K562 (cell line): Measurements from ENCODE around the gene DRC1. TPM values are rescaled to one million over a fixed set of nuclear protein-coding genes. Genes with fewer than 3 reads are reported as not detected.
A peak's percentile ranks its signal among the peaks of the same experiment; 100 is the strongest.

Source experiments
- BCOR ChIP-seq: fragments of 450-650 bp; IDR thresholded peaks from 2 replicates; pipeline ENCODE4 v1.6.1; 2016
- FIP1L1 ChIP-seq: fragments of 200-400 bp; formaldehyde crosslinking; IDR thresholded peaks from 2 replicates; pipeline ENCODE4 v1.6.1; 2018; ENCODE audit warnings: mild to moderate bottlenecking, low read depth, low read length; ENCODE audit not compliant: poor library complexity, severe bottlenecking
- HDGF ChIP-seq: fragments of 450-650 bp; IDR thresholded peaks from 2 replicates; pipeline ENCODE4 v1.6.1; 2016
- JUNB ChIP-seq: fragments of 450-650 bp; formaldehyde crosslinking; conservative IDR thresholded peaks from 2 replicates; pipeline ENCODE4 v1.4.0; 2020; ENCODE audit warnings: mild to moderate bottlenecking
- KAT8 ChIP-seq: fragments of 450-650 bp; IDR thresholded peaks from 2 replicates; pipeline ENCODE4 v1.6.1; 2016; ENCODE audit warnings: low read depth, mild to moderate bottlenecking
- SPI1 ChIP-seq: IDR thresholded peaks from 2 replicates; pipeline ENCODE4 v1.6.1; 2011; ENCODE audit warnings: low read depth, low read length, control low read depth, borderline replicate concordance
- TAF15 ChIP-seq: fragments of 200-400 bp; formaldehyde crosslinking; IDR thresholded peaks from 2 replicates; pipeline ENCODE4 v1.6.1; 2017; ENCODE audit warnings: mild to moderate bottlenecking, low read depth, low read length, moderate library complexity
- TRIM24 ChIP-seq, 2 experiments: fragments of 450-650 bp; IDR thresholded peaks; 2 replicates each; pipeline ENCODE4 v1.6.1; 2016
- ZNF830 ChIP-seq: fragments of 250-450 bp; sonication (Bioruptor Pico); IDR thresholded peaks from 2 replicates; pipeline ENCODE4 v1.5.0; 2021; ENCODE audit warnings: mild to moderate bottlenecking
- polyA plus RNA-seq, 8 experiments: library from polyadenylated mRNA; depleted of rRNA in 4 of 8; stranded (reverse) in 5 of 8; unstranded in 3 of 8; fragments of >200 nt; fragmentation: Nextera tagmentation in 2 of 8; fragmentation: Illumina TruSeq in 1 of 8; extraction: Ambion mirVana in 2 of 8; extraction: Trizol in 1 of 8; gene quantifications; 2 replicates each; pipeline versions ENCODE4 v1.2.1 to v1.2.3, GENCODE V29; 2011 to 2014; ENCODE audit warnings: inconsistent platforms in 1 of 8, missing spikeins in 1 of 8
- total RNA-seq, 7 experiments: library from RNA; depleted of rRNA in 6 of 7; stranded (reverse); fragments of >200 nt in 6 of 7; fragmentation: Illumina TruSeq in 2 of 7; extraction: Trizol in 2 of 7; gene quantifications; 2 replicates each; pipeline versions ENCODE4 v1.2.1 to v1.2.3, GENCODE V29; 2011 to 2021; ENCODE audit warnings: low replicate concordance in 1 of 7
- TF ChIP-seq, protein P1 (sequence below): fragments of 450-650 bp; formaldehyde crosslinking; IDR thresholded peaks from 2 replicates; pipeline ENCODE4 v1.4.0; 2022; ENCODE audit warnings: missing genetic modification characterization
- TF ChIP-seq, protein P2 (sequence below): fragments of 450-650 bp; formaldehyde crosslinking; IDR thresholded peaks from 2 replicates; pipeline ENCODE4 v1.4.0; 2020; ENCODE audit warnings: mild to moderate bottlenecking
- TF ChIP-seq, protein P3 (sequence below): IDR thresholded peaks from 2 replicates; pipeline ENCODE4 v1.6.1; 2012; ENCODE audit warnings: low read depth, low read length, improper control_type of control experiment, borderline replicate concordance
- TF ChIP-seq, protein P4 (sequence below): fragments of 250-450 bp; sonication (Bioruptor Pico); IDR thresholded peaks from 2 replicates; pipeline ENCODE4 v1.4.0; 2020

The DRC1 gene
- total and polyA plus RNA-seq, 9 of the 15 experiments (the other 6 are each of a cell fraction or from before 2014, with no cell fraction given), result 0.07 to 0.10 TPM; not detected in 7

DNA sequence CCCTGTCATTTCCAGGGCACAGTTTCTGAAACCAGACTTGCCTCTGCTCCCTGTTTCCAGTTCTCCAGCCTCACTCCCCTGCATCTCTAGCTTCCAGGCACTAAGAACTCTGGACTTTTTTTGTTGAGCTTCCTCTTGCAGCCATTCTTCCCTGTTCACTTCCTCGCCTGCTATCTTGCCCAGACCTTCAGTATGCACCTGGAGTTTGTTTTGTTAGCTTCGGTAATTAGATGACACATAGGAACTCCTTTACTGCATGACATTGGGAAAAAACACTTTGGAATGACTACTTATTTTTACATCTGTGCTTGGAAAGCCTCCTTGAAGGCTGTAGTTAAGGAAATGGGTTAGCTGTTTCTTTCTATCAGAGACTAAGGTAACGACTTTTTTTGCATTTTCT, 41.0 kb downstream of the DRC1 start (continued):
- TF ChIP-seq, protein P1, sequence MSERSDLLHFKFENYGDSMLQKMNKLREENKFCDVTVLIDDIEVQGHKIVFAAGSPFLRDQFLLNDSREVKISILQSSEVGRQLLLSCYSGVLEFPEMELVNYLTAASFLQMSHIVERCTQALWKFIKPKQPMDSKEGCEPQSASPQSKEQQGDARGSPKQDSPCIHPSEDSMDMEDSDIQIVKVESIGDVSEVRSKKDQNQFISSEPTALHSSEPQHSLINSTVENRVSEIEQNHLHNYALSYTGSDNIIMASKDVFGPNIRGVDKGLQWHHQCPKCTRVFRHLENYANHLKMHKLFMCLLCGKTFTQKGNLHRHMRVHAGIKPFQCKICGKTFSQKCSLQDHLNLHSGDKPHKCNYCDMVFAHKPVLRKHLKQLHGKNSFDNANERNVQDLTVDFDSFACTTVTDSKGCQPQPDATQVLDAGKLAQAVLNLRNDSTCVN, result no peak
- no peak for TF ChIP-seq TAF15
- TF ChIP-seq HDGF, result no peak
- no peak for TF ChIP-seq ZNF830
- TF ChIP-seq KAT8, result no peak
- TF ChIP-seq BCOR, result no peak
- TF ChIP-seq SPI1, result peak; percentile 73; the same call in 1 of the 2 replicates
- TF ChIP-seq TRIM24 (IDR thresholded peaks at IDR 0.05), result 0 out of 4 replicates have a peak, but pooled peaks have one; percentile 21 to 24
- TF ChIP-seq, protein P2, sequence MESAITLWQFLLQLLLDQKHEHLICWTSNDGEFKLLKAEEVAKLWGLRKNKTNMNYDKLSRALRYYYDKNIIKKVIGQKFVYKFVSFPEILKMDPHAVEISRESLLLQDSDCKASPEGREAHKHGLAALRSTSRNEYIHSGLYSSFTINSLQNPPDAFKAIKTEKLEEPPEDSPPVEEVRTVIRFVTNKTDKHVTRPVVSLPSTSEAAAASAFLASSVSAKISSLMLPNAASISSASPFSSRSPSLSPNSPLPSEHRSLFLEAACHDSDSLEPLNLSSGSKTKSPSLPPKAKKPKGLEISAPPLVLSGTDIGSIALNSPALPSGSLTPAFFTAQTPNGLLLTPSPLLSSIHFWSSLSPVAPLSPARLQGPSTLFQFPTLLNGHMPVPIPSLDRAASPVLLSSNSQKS (CRISPR knock-in tag), result no peak
- no peak for TF ChIP-seq JUNB (CRISPR knock-in tag)
- TF ChIP-seq, protein P3, sequence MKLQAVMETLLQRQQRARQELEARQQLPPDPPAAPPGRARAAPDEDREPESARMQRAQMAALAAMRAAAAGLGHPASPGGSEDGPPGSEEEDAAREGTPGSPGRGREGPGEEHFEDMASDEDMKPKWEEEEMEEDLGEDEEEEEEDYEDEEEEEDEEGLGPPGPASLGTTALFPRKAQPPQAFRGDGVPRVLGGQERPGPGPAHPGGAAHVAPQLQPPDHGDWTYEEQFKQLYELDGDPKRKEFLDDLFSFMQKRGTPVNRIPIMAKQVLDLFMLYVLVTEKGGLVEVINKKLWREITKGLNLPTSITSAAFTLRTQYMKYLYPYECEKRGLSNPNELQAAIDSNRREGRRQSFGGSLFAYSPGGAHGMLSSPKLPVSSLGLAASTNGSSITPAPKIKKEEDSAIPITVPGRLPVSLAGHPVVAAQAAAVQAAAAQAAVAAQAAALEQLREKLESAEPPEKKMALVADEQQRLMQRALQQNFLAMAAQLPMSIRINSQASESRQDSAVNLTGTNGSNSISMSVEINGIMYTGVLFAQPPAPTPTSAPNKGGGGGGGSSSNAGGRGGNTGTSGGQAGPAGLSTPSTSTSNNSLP, result no peak
- no peak for TF ChIP-seq FIP1L1
- TF ChIP-seq, protein P4, sequence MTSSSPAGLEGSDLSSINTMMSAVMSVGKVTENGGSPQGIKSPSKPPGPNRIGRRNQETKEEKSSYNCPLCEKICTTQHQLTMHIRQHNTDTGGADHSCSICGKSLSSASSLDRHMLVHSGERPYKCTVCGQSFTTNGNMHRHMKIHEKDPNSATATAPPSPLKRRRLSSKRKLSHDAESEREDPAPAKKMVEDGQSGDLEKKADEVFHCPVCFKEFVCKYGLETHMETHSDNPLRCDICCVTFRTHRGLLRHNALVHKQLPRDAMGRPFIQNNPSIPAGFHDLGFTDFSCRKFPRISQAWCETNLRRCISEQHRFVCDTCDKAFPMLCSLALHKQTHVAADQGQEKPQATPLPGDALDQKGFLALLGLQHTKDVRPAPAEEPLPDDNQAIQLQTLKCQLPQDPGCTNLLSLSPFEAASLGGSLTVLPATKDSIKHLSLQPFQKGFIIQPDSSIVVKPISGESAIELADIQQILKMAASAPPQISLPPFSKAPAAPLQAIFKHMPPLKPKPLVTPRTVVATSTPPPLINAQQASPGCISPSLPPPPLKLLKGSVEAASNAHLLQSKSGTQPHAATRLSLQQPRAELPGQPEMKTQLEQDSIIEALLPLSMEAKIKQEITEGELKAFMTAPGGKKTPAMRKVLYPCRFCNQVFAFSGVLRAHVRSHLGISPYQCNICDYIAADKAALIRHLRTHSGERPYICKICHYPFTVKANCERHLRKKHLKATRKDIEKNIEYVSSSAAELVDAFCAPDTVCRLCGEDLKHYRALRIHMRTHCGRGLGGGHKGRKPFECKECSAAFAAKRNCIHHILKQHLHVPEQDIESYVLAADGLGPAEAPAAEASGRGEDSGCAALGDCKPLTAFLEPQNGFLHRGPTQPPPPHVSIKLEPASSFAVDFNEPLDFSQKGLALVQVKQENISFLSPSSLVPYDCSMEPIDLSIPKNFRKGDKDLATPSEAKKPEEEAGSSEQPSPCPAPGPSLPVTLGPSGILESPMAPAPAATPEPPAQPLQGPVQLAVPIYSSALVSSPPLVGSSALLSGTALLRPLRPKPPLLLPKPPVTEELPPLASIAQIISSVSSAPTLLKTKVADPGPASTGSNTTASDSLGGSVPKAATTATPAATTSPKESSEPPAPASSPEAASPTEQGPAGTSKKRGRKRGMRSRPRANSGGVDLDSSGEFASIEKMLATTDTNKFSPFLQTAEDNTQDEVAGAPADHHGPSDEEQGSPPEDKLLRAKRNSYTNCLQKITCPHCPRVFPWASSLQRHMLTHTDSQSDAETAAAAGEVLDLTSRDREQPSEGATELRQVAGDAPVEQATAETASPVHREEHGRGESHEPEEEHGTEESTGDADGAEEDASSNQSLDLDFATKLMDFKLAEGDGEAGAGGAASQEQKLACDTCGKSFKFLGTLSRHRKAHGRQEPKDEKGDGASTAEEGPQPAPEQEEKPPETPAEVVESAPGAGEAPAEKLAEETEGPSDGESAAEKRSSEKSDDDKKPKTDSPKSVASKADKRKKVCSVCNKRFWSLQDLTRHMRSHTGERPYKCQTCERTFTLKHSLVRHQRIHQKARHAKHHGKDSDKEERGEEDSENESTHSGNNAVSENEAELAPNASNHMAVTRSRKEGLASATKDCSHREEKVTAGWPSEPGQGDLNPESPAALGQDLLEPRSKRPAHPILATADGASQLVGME (CRISPR knock-in tag), result no peak
